Endothelial cell of umbilical vein (primary cell): ENCODE data around the gene RTKN2.

Source experiments
- CTCF ChIP-seq, 2 donors: IDR thresholded peaks; 1 replicate in 1 of 2; 2 replicates in 1 of 2; pipeline ENCODE4 v1.5.1; 2011; ENCODE audit warnings: low read length in 2 of 2, mild to moderate bottlenecking in 2 of 2, moderate library complexity in 2 of 2, control low read depth in 1 of 2, inconsistent platforms in 1 of 2, low read depth in 1 of 2; ENCODE audit not compliant: insufficient read depth in 1 of 2; ENCODE audit errors: extremely low read depth in 1 of 2
- EZH2 ChIP-seq: IDR thresholded peaks from 2 replicates; pipeline ENCODE4 v1.6.1; 2012; ENCODE audit warnings: borderline replicate concordance, low read depth, mild to moderate bottlenecking, moderate library complexity, low read length, inconsistent platforms; ENCODE audit not compliant: severe bottlenecking
- FOS ChIP-seq: IDR thresholded peaks from 2 replicates; pipeline ENCODE4 v1.6.1; 2011; ENCODE audit warnings: mild to moderate bottlenecking, low read length, moderate library complexity, borderline replicate concordance; ENCODE audit not compliant: insufficient read depth
- GATA2 ChIP-seq: IDR thresholded peaks from 2 replicates; pipeline ENCODE4 v1.7.0; 2011; ENCODE audit warnings: low read depth, mild to moderate bottlenecking, moderate library complexity, mixed read lengths, low read length; ENCODE audit not compliant: insufficient read length, insufficient read depth
- JUN ChIP-seq: IDR thresholded peaks from 2 replicates; pipeline ENCODE4 v1.6.1; 2011; ENCODE audit warnings: borderline replicate concordance, low read depth; ENCODE audit not compliant: insufficient read length, insufficient read depth
- MAX ChIP-seq: IDR thresholded peaks from 2 replicates; pipeline ENCODE4 v1.6.1; 2011; ENCODE audit not compliant: insufficient read depth, insufficient read length
- MYC ChIP-seq: IDR thresholded peaks from one replicate; pipeline ENCODE4 v1.6.1; 2011; ENCODE audit warnings: mild to moderate bottlenecking, low read depth, low read length
- POLR2A ChIP-seq: IDR thresholded peaks from 2 replicates; pipeline ENCODE4 v1.6.1; 2012; ENCODE audit warnings: low read depth, mild to moderate bottlenecking, control low read depth, low read length
- POLR2AphosphoS5 ChIP-seq: IDR thresholded peaks from 2 replicates; pipeline ENCODE4 v1.6.1; 2012; ENCODE audit warnings: low read depth, mild to moderate bottlenecking, control low read depth, low read length, moderate library complexity; ENCODE audit not compliant: insufficient read depth

- no peak for TF ChIP-seq POLR2AphosphoS5
- no peak for TF ChIP-seq CTCF (IDR thresholded peaks at IDR 0.05; ENCODE audit: extremely low read depth in 1 of 2, insufficient read depth in 1 of 2, low read depth in 1 of 2, low read length in 2 of 2)
- no peak for TF ChIP-seq EZH2
- TF ChIP-seq MAX, result no peak
- TF ChIP-seq MYC, result no peak
- no peak for TF ChIP-seq POLR2A
- no peak for TF ChIP-seq GATA2
- TF ChIP-seq JUN, result no peak
- TF ChIP-seq FOS, result no peak
Measured at GRCh38 chr10:62159351-62159750, 109.3 kb downstream of the RTKN2 start.
